GM18505 (cell line): ENCODE data around the gene SH2D1A.
"Not testable (repeated sequence)": the region's sequence is repeated elsewhere in the genome, so short reads cannot be mapped to it uniquely, and the experiment has no call there.

Experiments
- ATAC-seq: cut with Tn5 transposase; IDR thresholded peaks from one replicate; pipeline ENCODE4 v1.9.1; 2021; ENCODE audit not compliant: unreplicated experiment
- POLR2A ChIP-seq: IDR thresholded peaks from 4 replicates; pipeline ENCODE4 v1.6.1; 2011; ENCODE audit warnings: borderline replicate concordance; ENCODE audit not compliant: insufficient read depth, insufficient read length; ENCODE audit errors: extremely low read depth

Gene SH2D1A

GRCh38 chrX:124378643-124379042 lies 32.3 kb downstream of the SH2D1A start:
- ATAC-seq, result no peak
- no peak for TF ChIP-seq POLR2A

- TF ChIP-seq POLR2A, result no peak
- no peak for ATAC-seq
These were observed 37.0 kb downstream of the SH2D1A start for GRCh38 chrX:124383354-124383753.

GRCh38 chrX:124386401-124386800 lies 40.0 kb downstream of the SH2D1A start:
- no peak for ATAC-seq
- no peak for TF ChIP-seq POLR2A

DNA sequence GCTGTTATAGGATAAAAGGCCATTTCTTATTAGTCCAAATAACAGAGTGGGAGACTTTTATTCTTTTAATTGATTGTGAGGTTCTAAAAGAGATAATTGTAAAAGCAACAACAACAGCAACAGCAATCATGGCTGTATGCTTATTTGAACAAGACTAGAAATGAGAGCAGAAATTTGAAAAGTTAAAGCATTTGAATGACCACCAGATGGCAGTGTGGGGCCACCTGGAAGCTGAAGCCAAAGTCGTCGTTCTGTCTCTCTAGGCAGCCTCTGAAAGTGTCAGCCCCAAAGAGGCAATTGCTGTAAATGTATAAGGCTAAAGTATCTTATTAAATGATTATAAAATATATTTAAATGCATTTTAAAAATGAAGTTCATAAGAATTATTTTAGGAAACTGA lies 42.2 kb downstream of the SH2D1A start:
- ATAC-seq, result peak; percentile 61
- no peak for TF ChIP-seq POLR2A

GRCh38 chrX:124392794-124393193 lies 46.4 kb downstream of the SH2D1A start:
- TF ChIP-seq POLR2A, result no peak
- ATAC-seq, result no peak

DNA sequence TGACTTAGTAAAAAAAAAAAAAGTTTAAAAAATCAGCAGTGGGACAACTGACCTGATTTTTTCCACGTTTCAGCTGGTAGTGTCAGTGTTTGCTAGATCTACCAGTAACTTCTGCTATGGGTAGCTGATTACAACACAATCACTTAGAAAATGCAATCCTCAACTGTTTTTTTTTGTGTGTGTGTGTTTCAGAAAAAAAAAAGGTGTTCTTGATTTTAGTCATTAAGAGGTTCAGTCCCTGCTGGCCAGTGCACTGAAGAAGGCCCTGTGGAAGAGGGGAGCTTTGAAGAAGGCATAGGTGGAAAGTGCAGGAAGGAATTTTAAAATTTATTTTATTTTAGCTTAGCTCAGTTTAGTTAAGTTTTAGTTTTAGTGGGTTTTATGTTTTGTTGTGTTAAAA lies 46.9 kb downstream of the SH2D1A start:
- ATAC-seq, result no peak
- TF ChIP-seq POLR2A, result no peak

GRCh38 chrX:124393659-124394058 lies 47.3 kb downstream of the SH2D1A start:
- TF ChIP-seq POLR2A, result no peak
- no peak for ATAC-seq

- TF ChIP-seq POLR2A, result no peak
- ATAC-seq, result no peak
These were observed 49.0 kb downstream of the SH2D1A start for GRCh38 chrX:124395145-124395880.

DNA sequence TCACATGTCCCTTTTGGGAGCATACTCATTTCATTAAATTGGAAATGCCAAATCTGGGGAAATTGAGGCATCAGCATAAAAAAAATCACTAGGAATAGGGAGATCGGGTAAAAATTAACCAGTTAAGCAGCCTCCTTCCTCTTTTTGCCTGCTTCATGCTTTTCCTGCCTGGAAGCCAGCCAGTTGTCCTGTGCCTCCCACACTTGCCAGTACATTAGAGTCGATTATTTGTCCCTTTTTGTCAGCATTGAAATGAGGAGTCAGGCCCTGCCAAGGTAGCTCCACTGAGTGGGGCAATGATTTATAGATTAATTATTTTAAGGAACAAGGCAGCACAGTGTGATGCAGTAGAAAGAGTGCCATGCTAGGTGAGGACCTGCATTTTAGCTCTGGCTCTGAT lies 55.3 kb downstream of the SH2D1A start:
- ATAC-seq, result no peak
- TF ChIP-seq POLR2A, result no peak

GRCh38 chrX:124405868-124406267 lies 59.5 kb downstream of the SH2D1A start:
- no peak for TF ChIP-seq POLR2A
- no peak for ATAC-seq

- ATAC-seq, result peak; percentile 97
- TF ChIP-seq POLR2A, result no peak
These were observed 60.1 kb downstream of the SH2D1A start for GRCh38 chrX:124406294-124407014.

- no peak for ATAC-seq
- TF ChIP-seq POLR2A, result no peak
These were observed 60.9 kb downstream of the SH2D1A start for GRCh38 chrX:124407226-124407625.

DNA sequence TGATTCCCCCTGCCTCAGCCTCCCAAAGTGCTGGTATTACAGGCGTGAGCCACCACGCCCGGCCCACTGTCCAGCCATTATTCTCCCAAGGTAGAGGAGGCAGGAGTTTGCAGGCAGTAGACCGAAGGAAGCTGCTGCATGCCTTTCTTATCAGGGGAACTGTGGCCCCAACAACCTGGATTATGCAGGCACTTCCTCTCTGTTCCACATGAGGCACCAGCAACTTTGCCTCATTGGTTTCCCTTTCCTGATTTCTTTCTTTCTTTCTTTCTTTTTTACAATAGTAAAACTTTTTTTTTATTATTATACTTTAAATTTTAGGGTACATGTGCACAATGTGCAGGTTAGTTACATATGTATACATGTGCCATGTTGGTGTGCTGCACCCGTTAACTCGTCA lies 62.0 kb downstream of the SH2D1A start:
- ATAC-seq, result not testable (repeated sequence)

DNA sequence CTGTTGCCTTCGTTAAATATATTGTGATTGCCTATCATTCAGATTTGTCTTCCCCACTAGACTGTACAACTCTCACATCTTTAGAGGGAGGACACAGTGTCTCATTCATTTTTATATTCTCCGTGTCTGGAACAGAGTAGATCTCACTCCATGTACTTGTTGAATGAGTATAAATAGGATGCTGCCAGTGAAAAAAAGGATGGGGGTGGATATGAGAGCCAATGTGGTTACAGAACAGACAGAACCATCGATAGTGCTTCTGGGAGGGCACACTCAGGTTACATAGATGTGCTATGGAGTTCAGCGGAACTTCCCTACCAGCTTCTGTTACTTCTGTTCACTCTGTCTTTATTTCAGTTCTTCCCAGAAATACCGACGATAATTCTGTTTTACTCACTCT lies 66.9 kb downstream of the SH2D1A start:
- ATAC-seq, result no peak
- no peak for TF ChIP-seq POLR2A
